Effector CD8-positive, alpha-beta T cell (primary cell): Measurements from ENCODE around the gene SHISA8.

Source experiments
- DNase-seq: peaks from one replicate; lab custom pipeline; 2025; lab: John Stamatoyannopoulos, UW

The SHISA8 gene

GRCh38 chr22:41913842-41914534, 886 bp downstream of the SHISA8 start:
- DNase-seq, result no peak

GRCh38 chr22:41913040-41913719, 1.7 kb downstream of the SHISA8 start:
- no peak for DNase-seq

- no peak for DNase-seq
Measured at GRCh38 chr22:41912338-41913039, 2.4 kb downstream of the SHISA8 start.

- no peak for DNase-seq
Measured at GRCh38 chr22:41911001-41911611, 3.8 kb downstream of the SHISA8 start.

- no peak for DNase-seq
Measured at GRCh38 chr22:41910050-41911000, 4.5 kb downstream of the SHISA8 start.

- DNase-seq, result no peak
Measured at GRCh38 chr22:41909310-41910049, 5.4 kb downstream of the SHISA8 start.

- no peak for DNase-seq
Measured at GRCh38 chr22:41908411-41909309, 6.2 kb downstream of the SHISA8 start.

- no peak for DNase-seq
Measured at GRCh38 chr22:41907436-41908401, 7.2 kb downstream of the SHISA8 start.

- DNase-seq, result no peak
Measured at GRCh38 chr22:41906822-41907221, 8.1 kb downstream of the SHISA8 start.

- no peak for DNase-seq
Measured at GRCh38 chr22:41905411-41906202, 9.3 kb downstream of the SHISA8 start.

- DNase-seq, result no peak
Measured at GRCh38 chr22:41904450-41905410, 10.1 kb downstream of the SHISA8 start.

GRCh38 chr22:41902932-41903421, 11.9 kb downstream of the SHISA8 start:
- DNase-seq, result no peak

- no peak for DNase-seq
Measured at GRCh38 chr22:41902016-41902415, 12.9 kb downstream of the SHISA8 start.

- no peak for DNase-seq
Measured at GRCh38 chr22:41900652-41901312, 14.1 kb downstream of the SHISA8 start.

- no peak for DNase-seq
Measured at GRCh38 chr22:41899992-41900651, 14.8 kb downstream of the SHISA8 start.
